ENCODE data around the gene HBG2.

DNA sequence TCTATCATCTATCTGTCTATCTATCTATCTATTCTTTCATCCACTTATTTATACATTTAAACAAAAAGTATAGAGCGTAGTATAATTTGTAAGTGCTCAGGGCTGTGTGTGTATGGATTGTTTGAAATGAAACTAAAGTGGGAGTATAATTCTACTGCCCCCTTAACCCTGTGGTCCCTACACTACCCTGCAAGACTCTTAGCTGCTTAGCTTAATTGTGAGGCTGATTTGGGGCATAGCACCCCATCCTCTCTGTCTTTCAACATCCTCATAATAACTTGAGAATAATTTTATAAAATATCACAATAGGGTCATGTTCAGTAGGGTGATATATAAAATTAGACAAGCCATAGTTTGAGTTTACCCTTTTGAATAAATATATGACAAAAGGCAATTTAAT lies 35.5 kb upstream of the HBG2 start:
- TF ChIP-seq, protein P1, sequence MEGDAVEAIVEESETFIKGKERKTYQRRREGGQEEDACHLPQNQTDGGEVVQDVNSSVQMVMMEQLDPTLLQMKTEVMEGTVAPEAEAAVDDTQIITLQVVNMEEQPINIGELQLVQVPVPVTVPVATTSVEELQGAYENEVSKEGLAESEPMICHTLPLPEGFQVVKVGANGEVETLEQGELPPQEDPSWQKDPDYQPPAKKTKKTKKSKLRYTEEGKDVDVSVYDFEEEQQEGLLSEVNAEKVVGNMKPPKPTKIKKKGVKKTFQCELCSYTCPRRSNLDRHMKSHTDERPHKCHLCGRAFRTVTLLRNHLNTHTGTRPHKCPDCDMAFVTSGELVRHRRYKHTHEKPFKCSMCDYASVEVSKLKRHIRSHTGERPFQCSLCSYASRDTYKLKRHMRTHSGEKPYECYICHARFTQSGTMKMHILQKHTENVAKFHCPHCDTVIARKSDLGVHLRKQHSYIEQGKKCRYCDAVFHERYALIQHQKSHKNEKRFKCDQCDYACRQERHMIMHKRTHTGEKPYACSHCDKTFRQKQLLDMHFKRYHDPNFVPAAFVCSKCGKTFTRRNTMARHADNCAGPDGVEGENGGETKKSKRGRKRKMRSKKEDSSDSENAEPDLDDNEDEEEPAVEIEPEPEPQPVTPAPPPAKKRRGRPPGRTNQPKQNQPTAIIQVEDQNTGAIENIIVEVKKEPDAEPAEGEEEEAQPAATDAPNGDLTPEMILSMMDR (IDR thresholded peaks at IDR 0.05) = no peak
- no peak for TF ChIP-seq POLR2A (IDR thresholded peaks at IDR 0.05)
